Measurements from ENCODE around the gene SAMD4B.
A peak's percentile ranks its signal among the peaks of the same experiment; 100 is the strongest.

The SAMD4B gene

DNA sequence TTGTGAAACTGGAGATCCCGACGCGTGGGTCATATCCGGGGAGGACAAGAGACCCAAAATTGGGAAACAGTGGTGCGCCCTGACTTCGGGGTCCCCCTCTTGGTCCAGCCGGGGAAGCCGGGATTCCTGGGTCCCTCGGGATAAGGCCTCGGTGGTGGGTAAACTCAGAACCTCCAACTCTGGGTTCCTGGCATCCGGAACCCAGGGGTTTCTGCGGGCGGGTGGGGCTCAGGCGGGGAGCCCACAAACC is 65.1 kb downstream of the SAMD4B start:
- TF ChIP-seq, protein P1, sequence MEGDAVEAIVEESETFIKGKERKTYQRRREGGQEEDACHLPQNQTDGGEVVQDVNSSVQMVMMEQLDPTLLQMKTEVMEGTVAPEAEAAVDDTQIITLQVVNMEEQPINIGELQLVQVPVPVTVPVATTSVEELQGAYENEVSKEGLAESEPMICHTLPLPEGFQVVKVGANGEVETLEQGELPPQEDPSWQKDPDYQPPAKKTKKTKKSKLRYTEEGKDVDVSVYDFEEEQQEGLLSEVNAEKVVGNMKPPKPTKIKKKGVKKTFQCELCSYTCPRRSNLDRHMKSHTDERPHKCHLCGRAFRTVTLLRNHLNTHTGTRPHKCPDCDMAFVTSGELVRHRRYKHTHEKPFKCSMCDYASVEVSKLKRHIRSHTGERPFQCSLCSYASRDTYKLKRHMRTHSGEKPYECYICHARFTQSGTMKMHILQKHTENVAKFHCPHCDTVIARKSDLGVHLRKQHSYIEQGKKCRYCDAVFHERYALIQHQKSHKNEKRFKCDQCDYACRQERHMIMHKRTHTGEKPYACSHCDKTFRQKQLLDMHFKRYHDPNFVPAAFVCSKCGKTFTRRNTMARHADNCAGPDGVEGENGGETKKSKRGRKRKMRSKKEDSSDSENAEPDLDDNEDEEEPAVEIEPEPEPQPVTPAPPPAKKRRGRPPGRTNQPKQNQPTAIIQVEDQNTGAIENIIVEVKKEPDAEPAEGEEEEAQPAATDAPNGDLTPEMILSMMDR (conservative IDR thresholded peaks at IDR 0.05; ENCODE audit: low read depth, low read length), result no peak
- DNase-seq (ENCODE audit: low read depth), result no peak
- H3K4me3 ChIP-seq (ENCODE audit: low read length), result peak overlapping the region; percentile 89

DNA sequence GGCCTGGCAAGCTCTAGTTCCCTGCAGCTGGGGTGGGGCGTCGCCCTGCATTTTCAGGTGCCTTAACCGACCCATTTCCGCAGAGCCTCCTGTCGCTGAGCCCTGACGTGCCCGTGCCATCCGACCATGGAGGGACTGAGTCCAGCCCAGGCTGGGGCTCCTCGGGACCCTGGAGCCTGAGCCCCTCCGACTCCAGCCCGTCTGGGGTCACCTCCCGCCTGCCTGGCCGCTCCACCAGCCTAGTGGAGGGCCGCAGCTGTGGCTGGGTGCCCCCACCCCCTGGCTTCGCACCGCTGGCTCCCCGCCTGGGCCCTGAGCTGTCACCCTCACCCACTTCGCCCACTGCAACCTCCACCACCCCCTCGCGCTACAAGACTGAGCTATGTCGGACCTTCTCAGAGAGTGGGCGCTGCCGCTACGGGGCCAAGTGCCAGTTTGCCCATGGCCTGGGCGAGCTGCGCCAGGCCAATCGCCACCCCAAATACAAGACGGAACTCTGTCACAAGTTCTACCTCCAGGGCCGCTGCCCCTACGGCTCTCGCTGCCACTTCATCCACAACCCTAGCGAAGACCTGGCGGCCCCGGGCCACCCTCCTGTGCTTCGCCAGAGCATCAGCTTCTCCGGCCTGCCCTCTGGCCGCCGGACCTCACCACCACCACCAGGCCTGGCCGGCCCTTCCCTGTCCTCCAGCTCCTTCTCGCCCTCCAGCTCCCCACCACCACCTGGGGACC is 65.6 kb downstream of the SAMD4B start:
- no peak for DNase-seq (ENCODE audit: low read depth)
- peak overlapping the region; percentile 89 for H3K4me3 ChIP-seq (ENCODE audit: low read length)
- TF ChIP-seq, protein P1 (conservative IDR thresholded peaks at IDR 0.05; ENCODE audit: low read depth, low read length), result no peak

DNA sequence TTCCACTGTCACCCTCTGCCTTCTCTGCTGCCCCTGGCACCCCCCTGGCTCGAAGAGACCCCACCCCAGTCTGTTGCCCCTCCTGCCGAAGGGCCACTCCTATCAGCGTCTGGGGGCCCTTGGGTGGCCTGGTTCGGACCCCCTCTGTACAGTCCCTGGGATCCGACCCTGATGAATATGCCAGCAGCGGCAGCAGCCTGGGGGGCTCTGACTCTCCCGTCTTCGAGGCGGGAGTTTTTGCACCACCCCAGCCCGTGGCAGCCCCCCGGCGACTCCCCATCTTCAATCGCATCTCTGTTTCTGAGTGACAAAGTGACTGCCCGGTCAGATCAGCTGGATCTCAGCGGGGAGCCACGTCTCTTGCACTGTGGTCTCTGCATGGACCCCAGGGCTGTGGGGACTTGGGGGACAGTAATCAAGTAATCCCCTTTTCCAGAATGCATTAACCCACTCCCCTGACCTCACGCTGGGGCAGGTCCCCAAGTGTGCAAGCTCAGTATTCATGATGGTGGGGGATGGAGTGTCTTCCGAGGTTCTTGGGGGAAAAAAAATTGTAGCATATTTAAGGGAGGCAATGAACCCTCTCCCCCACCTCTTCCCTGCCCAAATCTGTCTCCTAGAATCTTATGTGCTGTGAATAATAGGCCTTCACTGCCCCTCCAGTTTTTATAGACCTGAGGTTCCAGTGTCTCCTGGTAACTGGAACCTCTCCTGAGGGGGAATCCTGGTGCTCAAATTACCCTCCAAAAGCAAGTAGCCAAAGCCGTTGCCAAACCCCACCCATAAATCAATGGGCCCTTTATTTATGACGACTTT is 66.4 kb downstream of the SAMD4B start:
- peak overlapping the region; percentile 89 for H3K4me3 ChIP-seq (ENCODE audit: low read length)
- no peak for DNase-seq (ENCODE audit: low read depth)
- TF ChIP-seq, protein P1 (conservative IDR thresholded peaks at IDR 0.05; ENCODE audit: low read depth, low read length), result no peak

DNA sequence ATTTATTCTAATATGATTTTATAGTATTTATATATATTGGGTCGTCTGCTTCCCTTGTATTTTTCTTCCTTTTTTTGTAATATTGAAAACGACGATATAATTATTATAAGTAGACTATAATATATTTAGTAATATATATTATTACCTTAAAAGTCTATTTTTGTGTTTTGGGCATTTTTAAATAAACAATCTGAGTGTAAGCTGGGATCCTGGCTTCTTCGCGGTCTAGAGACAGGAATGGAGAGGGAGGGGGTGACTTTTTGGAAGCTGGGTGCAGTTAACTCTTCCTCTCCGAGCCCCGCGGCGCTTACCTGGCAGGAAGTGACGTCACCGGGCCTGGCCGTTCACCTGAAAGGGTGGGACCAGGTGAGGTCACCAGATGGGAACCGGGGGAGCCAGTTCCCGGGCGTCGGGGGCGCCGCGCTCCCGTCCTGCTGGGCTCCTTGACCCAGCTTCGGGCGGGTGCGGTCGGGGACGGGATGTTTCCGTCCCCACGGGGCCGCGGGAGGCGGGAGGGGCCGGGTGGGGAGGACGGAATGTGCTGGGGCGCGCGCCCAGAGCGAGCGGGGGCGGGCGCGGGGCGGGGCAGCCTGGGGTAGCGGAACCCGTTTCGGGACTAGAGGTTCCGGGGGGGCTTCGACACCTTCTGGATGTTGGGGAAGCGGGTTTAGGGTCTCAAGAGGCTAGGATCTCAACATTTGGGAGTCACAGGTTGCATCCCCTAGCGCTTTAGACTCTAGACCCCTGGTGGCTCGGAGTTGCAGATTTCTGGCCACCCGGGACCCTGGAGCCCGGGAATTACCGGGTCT is 67.2 kb downstream of the SAMD4B start:
- TF ChIP-seq, protein P1 (conservative IDR thresholded peaks at IDR 0.05; ENCODE audit: low read depth, low read length), result no peak
- no peak for DNase-seq (ENCODE audit: low read depth)
- peak overlapping the region; percentile 89 for H3K4me3 ChIP-seq (ENCODE audit: low read length)

DNA sequence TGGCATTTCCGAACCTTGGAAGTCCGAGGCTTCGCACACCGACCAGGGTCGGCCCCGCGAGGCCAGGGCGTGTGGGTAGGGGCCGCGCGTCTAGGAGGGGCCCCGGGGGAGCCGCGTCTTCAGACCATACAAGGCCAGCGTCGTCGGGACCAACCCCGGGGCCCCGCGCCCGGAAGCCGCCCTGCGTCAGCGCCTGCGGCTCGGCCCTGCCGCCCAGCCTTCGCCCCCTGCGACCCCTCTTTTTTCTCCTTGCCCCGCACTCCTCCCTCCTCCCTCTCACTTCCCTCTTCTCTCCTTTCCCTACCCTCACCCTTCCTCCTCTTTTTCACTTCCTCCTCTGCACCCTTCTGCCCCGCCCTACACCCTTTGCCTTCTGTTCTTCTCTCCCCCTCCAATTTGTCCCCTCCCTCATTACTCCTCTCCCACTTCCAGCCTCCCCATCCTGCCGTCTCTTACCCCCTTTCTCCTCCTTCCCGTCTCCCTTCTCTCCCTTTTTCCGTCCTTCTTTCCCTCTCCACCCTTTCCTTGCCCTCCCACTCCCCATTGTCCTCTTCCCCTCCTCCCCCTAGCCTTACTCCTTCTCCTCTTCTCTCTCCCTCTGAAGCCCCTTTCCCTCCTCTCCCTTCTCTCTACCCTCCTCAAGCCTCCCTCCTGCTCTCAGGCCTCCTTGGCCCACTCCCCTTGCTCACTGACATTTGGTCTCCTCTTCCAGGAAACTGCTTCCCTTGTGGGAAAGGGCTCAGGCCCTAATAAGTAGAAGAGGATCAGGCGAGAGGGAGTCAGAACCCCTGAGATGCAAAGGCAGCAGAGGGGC is 68.0 kb downstream of the SAMD4B start:
- TF ChIP-seq, protein P1 (conservative IDR thresholded peaks at IDR 0.05; ENCODE audit: low read depth, low read length), result no peak
- DNase-seq (ENCODE audit: low read depth), result no peak

DNA sequence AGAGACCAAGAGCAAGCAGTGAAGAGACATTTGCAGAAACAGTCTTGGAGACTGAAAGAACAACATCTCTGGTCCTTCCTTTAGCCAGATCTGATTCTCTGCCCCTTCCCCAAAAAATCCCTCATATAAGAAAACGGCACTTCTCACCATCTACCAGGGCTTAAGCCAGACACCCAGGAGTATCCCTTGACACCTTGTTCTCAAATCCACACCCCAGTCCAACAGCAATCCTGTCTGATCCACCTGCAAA is 68.5 kb downstream of the SAMD4B start:
- H3K4me3 ChIP-seq (ENCODE audit: low read length), result no peak overlapping the region

More for the DNA sequence above, 68.0 kb downstream of the SAMD4B start:
- peak overlapping the region; percentile 89 for H3K4me3 ChIP-seq (ENCODE audit: low read length)

More for the DNA sequence above, 68.5 kb downstream of the SAMD4B start:
- TF ChIP-seq, protein P1 (conservative IDR thresholded peaks at IDR 0.05; ENCODE audit: low read depth, low read length), result no peak
- no peak for DNase-seq (ENCODE audit: low read depth)

All from retinal pigment epithelial cell (primary cell).